ENCODE measurements around the gene HNRNPA3. TPM values are rescaled to one million over a fixed set of nuclear protein-coding genes. Genes with fewer than 3 reads are reported as not detected.

Gene HNRNPA3
- total and polyA plus RNA-seq, 2 donors (not counting 3 experiments of a cell fraction or from before 2014, with no cell fraction given): 57.5 to 316 TPM

DNA sequence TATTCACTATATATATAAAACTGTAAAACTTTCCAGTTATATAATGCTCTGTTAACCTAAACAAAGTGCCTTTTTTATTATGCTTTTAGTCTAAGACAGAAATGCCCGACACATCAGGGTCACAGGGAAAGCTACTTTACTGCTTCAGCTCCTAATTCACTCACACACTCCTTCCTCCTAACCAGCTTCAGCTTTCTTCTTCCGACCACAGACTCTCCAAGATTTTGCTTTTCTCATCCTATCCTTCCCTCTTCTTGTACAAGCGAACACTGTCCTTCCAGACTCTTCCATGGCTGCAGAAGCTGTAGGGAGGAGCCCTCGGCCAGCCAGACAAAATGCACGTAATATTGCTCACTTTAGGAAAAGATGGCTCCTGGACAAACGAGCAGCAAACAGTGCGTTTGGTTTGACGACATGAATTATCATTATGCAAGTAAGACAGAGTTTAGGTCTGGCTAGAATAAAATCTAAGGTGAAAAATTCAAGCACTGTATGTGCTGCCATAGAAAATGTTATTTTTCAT lies 47.5 kb upstream of the HNRNPA3 start:
- no TSS peak for BruUV-seq (replicated peaks)
- Histone ChIP-seq H4K20me1 (replicated peaks; ENCODE audit: control insufficient read depth, extremely low read depth, insufficient read depth, low read length) (no peaks in the 10 kb centered on the region), H3K9me1 (replicated peaks; ENCODE audit: control insufficient read depth, extremely low read depth, insufficient read depth, low read length) (no peaks in the 10 kb centered on the region), H3K4me2 (ENCODE audit: insufficient read depth, low read length) (peak overlapping the region; percentile 53), H3K4me3 (replicated peaks in 1 of 3; ENCODE audit: insufficient read depth in 1 of 3, low read depth in 1 of 3, low read length in 3 of 3) (peak overlapping the region in 1 of 3 experiments; percentile 38), H3K79me2 (ENCODE audit: control insufficient read depth, insufficient read depth, low read length) (no peaks in the 10 kb centered on the region), H2AFZ (ENCODE audit: low read depth, low read length) (peak overlapping the region; percentile 84), H3K27me3 (ENCODE audit: control insufficient read depth in 2 of 2, insufficient read depth in 2 of 2, low read length in 2 of 2) (no peaks in the 10 kb centered on the region), H3K36me3 (ENCODE audit: control insufficient read depth in 2 of 2, extremely low read depth in 1 of 2, insufficient read depth in 2 of 2, low read length in 2 of 2) (no peaks in the 10 kb centered on the region), H3K9ac (replicated peaks; ENCODE audit: extremely low read depth, insufficient read depth, low read length) (peak overlapping the region; percentile 83), H3K27ac (ENCODE audit: insufficient read depth, low read depth, low read length) (peak overlapping the region; percentile 91), H3K4me1 (ENCODE audit: control insufficient read depth, extremely low read depth, insufficient read depth, low read length) (peaks cover 56% of the 10 kb centered on the region), H3K9me3 (replicated peaks; ENCODE audit: control insufficient read depth, insufficient read depth, low read length) (no peaks in the 10 kb centered on the region)
- dilution Hi-C loops (cut with MboI; ENCODE audit: extremely low pct_ligation_motif_present, low sequenced_read_pairs) (loop anchor here (10.0 kb wide), 2 partner anchors 90 to 230 kb away; partner anchors contain the start of gene AGPS), intact Hi-C loops (cut with micrococcal nuclease) (loop anchor here (1.0 to 10.0 kb wide), 6 partner anchors 88 to 452 kb away; a partner anchor contains a TSS)
- DNase-seq (ENCODE audit: low read depth, low spot score): peak; percentile 72
- TF ChIP-seq FOS (IDR thresholded peaks at IDR 0.05; ENCODE audit: borderline replicate concordance, insufficient read depth, low read length) (no peak), MYC (IDR thresholded peaks at IDR 0.05; ENCODE audit: low read depth, low read length) (no peak), JUN (IDR thresholded peaks at IDR 0.05; ENCODE audit: borderline replicate concordance, insufficient read depth, insufficient read length, low read depth) (no peak), GATA2 (IDR thresholded peaks at IDR 0.05; ENCODE audit: insufficient read depth, insufficient read length, low read depth, low read length) (no peak), POLR2AphosphoS5 (IDR thresholded peaks at IDR 0.05; ENCODE audit: insufficient read depth, low read depth, low read length) (no peak), EZH2 (IDR thresholded peaks at IDR 0.05; ENCODE audit: borderline replicate concordance, low read depth, low read length, severe bottlenecking) (no peak), POLR2A (IDR thresholded peaks at IDR 0.05; ENCODE audit: low read depth, low read length) (no peak)
- TF ChIP-seq, protein P1, sequence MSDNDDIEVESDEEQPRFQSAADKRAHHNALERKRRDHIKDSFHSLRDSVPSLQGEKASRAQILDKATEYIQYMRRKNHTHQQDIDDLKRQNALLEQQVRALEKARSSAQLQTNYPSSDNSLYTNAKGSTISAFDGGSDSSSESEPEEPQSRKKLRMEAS (IDR thresholded peaks at IDR 0.05; ENCODE audit: insufficient read depth, insufficient read length): no peak
- TF ChIP-seq, protein P2, sequence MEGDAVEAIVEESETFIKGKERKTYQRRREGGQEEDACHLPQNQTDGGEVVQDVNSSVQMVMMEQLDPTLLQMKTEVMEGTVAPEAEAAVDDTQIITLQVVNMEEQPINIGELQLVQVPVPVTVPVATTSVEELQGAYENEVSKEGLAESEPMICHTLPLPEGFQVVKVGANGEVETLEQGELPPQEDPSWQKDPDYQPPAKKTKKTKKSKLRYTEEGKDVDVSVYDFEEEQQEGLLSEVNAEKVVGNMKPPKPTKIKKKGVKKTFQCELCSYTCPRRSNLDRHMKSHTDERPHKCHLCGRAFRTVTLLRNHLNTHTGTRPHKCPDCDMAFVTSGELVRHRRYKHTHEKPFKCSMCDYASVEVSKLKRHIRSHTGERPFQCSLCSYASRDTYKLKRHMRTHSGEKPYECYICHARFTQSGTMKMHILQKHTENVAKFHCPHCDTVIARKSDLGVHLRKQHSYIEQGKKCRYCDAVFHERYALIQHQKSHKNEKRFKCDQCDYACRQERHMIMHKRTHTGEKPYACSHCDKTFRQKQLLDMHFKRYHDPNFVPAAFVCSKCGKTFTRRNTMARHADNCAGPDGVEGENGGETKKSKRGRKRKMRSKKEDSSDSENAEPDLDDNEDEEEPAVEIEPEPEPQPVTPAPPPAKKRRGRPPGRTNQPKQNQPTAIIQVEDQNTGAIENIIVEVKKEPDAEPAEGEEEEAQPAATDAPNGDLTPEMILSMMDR (IDR thresholded peaks at IDR 0.05; ENCODE audit: extremely low read depth in 1 of 2, insufficient read depth in 1 of 2, low read depth in 1 of 2, low read length in 2 of 2): no peak
- FAIRE-seq: peak; percentile 65
- ChIA-PET POLR2A (interaction anchor here (1.0 to 2.1 kb wide), 4 partner anchors 47 to 100 kb away, joined by 3 to 10 read pairs (median 4); partner anchors contain the start of gene NFE2L2), CTCF (interaction anchor here (0.6 to 5.9 kb wide), 82 partner anchors 9 to 1045 kb away, joined by 3 to 166 read pairs (median 6); partner anchors contain the start of genes AGPS, HNRNPA3 and NFE2L2)

All from endothelial cell of umbilical vein (primary cell).